Neural progenitor cell (in vitro differentiated cells): Measurements from ENCODE around the gene CENPP. TPM values are rescaled to one million over a fixed set of nuclear protein-coding genes. Genes with fewer than 3 reads are reported as not detected.

Source experiments
- DNase-seq: peaks from one replicate; pipeline ENCODE4 v3.0.0-alpha.2; 2016; ENCODE audit warnings: low spot score
- H2AFZ ChIP-seq: fragments of 200-600 bp; sonication (generic); replicated peaks from 2 replicates; pipeline ENCODE4 v1.6.1; 2016; ENCODE audit warnings: antibody characterized with exemption
- H3F3A ChIP-seq: fragments of 200-600 bp; sonication (generic); 2 replicates; pipeline ENCODE4 v1.6.1; 2016; ENCODE audit warnings: antibody characterized with exemption, low read depth
- H3K27ac ChIP-seq: fragments of 200-600 bp; sonication (generic); 2 replicates; pipeline ENCODE4 v1.5.1; 2016; ENCODE audit warnings: mild to moderate bottlenecking
- H3K27me3 ChIP-seq: fragments of 200-600 bp; sonication (generic); 2 replicates; pipeline ENCODE4 v1.6.1; 2016; ENCODE audit warnings: mild to moderate bottlenecking, moderate library complexity
- H3K36me3 ChIP-seq: fragments of 200-600 bp; sonication (generic); 2 replicates; pipeline ENCODE4 v1.5.1; 2016
- H3K4me1 ChIP-seq: fragments of 200-600 bp; sonication (generic); 2 replicates; pipeline ENCODE4 v1.6.1; 2016; ENCODE audit warnings: mixed run types
- H3K4me2 ChIP-seq: fragments of 200-600 bp; sonication (generic); 2 replicates; pipeline ENCODE4 v1.6.1; 2016
- H3K4me3 ChIP-seq: fragments of 200-600 bp; sonication (generic); 2 replicates; pipeline ENCODE4 v1.5.1; 2016
- H3K79me2 ChIP-seq: fragments of 200-600 bp; sonication (generic); 2 replicates; pipeline ENCODE4 v1.6.1; 2016; ENCODE audit warnings: low read depth
- H3K9ac ChIP-seq: fragments of 200-600 bp; sonication (generic); 2 replicates; pipeline ENCODE4 v1.6.1; 2016
- H3K9me3 ChIP-seq: fragments of 200-600 bp; sonication (generic); 2 replicates; pipeline ENCODE4 v1.5.1; 2016; ENCODE audit warnings: low read depth
- H4K20me1 ChIP-seq: fragments of 200-600 bp; sonication (generic); 2 replicates; pipeline ENCODE4 v1.6.1; 2016; ENCODE audit warnings: low read depth
- H3K27ac Mint-ChIP-seq: 3 replicates; pipeline ENCODE4 v1.8.0; 2021; ENCODE audit warnings: mixed read lengths
- H3K27me3 Mint-ChIP-seq: 2 replicates; pipeline ENCODE4 v1.8.0; 2022; ENCODE audit warnings: low read depth, mild to moderate bottlenecking, inconsistent platforms, moderate library complexity, mixed read lengths; ENCODE audit not compliant: insufficient read depth
- H3K36me3 Mint-ChIP-seq: 3 replicates; pipeline ENCODE4 v1.8.0; 2021; ENCODE audit warnings: mixed read lengths
- H3K4me1 Mint-ChIP-seq: 3 replicates; pipeline ENCODE4 v1.8.0; 2021; ENCODE audit warnings: mixed read lengths
- H3K4me3 Mint-ChIP-seq: 3 replicates; pipeline ENCODE4 v1.8.0; 2021; ENCODE audit warnings: mild to moderate bottlenecking, moderate library complexity, mixed read lengths
- H3K9me3 Mint-ChIP-seq: 3 replicates; pipeline ENCODE4 v1.8.0; 2020; ENCODE audit warnings: mixed read lengths
- CTCF ChIP-seq: fragments of 200-600 bp; sonication (generic); IDR thresholded peaks from 2 replicates; pipeline ENCODE4 v1.5.1; 2017; ENCODE audit warnings: antibody characterized with exemption, mild to moderate bottlenecking
- EZH2 ChIP-seq: fragments of 200-600 bp; sonication (generic); IDR thresholded peaks from 2 replicates; pipeline ENCODE4 v1.6.1; 2017; ENCODE audit warnings: antibody characterized with exemption, mild to moderate bottlenecking, moderate library complexity
- EZH2phosphoT487 ChIP-seq: fragments of 200-600 bp; sonication (generic); IDR thresholded peaks from 2 replicates; pipeline ENCODE4 v1.6.1; 2017; ENCODE audit warnings: antibody characterized with exemption
- total RNA-seq: library from RNA; depleted of rRNA; stranded (reverse); fragments of >200 nt; gene quantifications from 2 replicates; pipeline ENCODE4 v1.2.3, GENCODE V29; 2015; ENCODE audit warnings: low replicate concordance

The CENPP gene
- total RNA-seq, 1 donor from 2014 or later = 10.7 TPM

GRCh38 chr9:92652461-92652860 lies 326.7 kb downstream of the CENPP start:
- no peak for DNase-seq
- Mint-ChIP-seq H3K27ac (no peak overlapping the region), H3K27me3 (peaks cover 2% of the 10 kb centered on the region), H3K36me3 (peaks cover 19% of the 10 kb centered on the region), H3K4me1 (no peaks in the 10 kb centered on the region), H3K4me3 (no peak overlapping the region), H3K9me3 (no peaks in the 10 kb centered on the region)
- Histone ChIP-seq H3F3A (no peaks in the 10 kb centered on the region), H3K4me1 (no peaks in the 10 kb centered on the region), H3K9ac (no peak overlapping the region), H3K9me3 (no peaks in the 10 kb centered on the region), H3K79me2 (no peaks in the 10 kb centered on the region), H3K27ac (no peak overlapping the region), H3K27me3 (no peaks in the 10 kb centered on the region), H2AFZ (no peak overlapping the region), H3K36me3 (peaks cover under 1% of the 10 kb centered on the region), H3K4me3 (no peak overlapping the region), H3K4me2 (no peak overlapping the region), H4K20me1 (peaks cover 7% of the 10 kb centered on the region)
- TF ChIP-seq EZH2 = no peak
- no peak for TF ChIP-seq EZH2phosphoT487
- TF ChIP-seq CTCF = no peak

GRCh38 chr9:92654481-92655301 lies 328.9 kb downstream of the CENPP start:
- no peak for TF ChIP-seq EZH2
- TF ChIP-seq CTCF = no peak
- no peak for TF ChIP-seq EZH2phosphoT487
- Mint-ChIP-seq H3K27ac (no peak overlapping the region), H3K27me3 (peaks cover 2% of the 10 kb centered on the region), H3K36me3 (peaks cover 13% of the 10 kb centered on the region), H3K4me3 (no peak overlapping the region), H3K4me1 (peaks cover 4% of the 10 kb centered on the region), H3K9me3 (no peaks in the 10 kb centered on the region)
- Histone ChIP-seq H3K27ac (no peak overlapping the region), H3K4me1 (peaks cover 8% of the 10 kb centered on the region), H3K9me3 (no peaks in the 10 kb centered on the region), H3K4me3 (no peak overlapping the region), H3K9ac (no peak overlapping the region), H2AFZ (no peak overlapping the region), H4K20me1 (peaks cover 28% of the 10 kb centered on the region), H3F3A (no peaks in the 10 kb centered on the region), H3K4me2 (no peak overlapping the region), H3K79me2 (peaks cover 7% of the 10 kb centered on the region), H3K36me3 (no peaks in the 10 kb centered on the region), H3K27me3 (no peaks in the 10 kb centered on the region)
- no peak for DNase-seq

GRCh38 chr9:92655366-92655765 lies 329.6 kb downstream of the CENPP start:
- no peaks in the 10 kb centered on the region for H3K36me3 ChIP-seq
- no peak overlapping the region for H3K4me2 ChIP-seq
- H3K4me3 ChIP-seq = no peak overlapping the region
- H2AFZ ChIP-seq = no peak overlapping the region
- peaks cover 14% of the 10 kb centered on the region for H3K4me1 ChIP-seq
- no peak overlapping the region for H3K27ac ChIP-seq
- H3K79me2 ChIP-seq = peaks cover 7% of the 10 kb centered on the region
- no peak for DNase-seq
- Mint-ChIP-seq H3K4me3 (no peak overlapping the region), H3K4me1 (peaks cover 10% of the 10 kb centered on the region), H3K36me3 (peaks cover 12% of the 10 kb centered on the region), H3K9me3 (no peaks in the 10 kb centered on the region), H3K27ac (no peak overlapping the region), H3K27me3 (peaks cover 2% of the 10 kb centered on the region)
- peaks cover 35% of the 10 kb centered on the region for H4K20me1 ChIP-seq
- no peaks in the 10 kb centered on the region for H3K9me3 ChIP-seq
- no peaks in the 10 kb centered on the region for H3K27me3 ChIP-seq
- TF ChIP-seq EZH2 (no peak), EZH2phosphoT487 (no peak)
- H3K9ac ChIP-seq = no peak overlapping the region
- peaks cover 5% of the 10 kb centered on the region for H3F3A ChIP-seq
